ENCODE data around the gene FGD2.

DNA sequence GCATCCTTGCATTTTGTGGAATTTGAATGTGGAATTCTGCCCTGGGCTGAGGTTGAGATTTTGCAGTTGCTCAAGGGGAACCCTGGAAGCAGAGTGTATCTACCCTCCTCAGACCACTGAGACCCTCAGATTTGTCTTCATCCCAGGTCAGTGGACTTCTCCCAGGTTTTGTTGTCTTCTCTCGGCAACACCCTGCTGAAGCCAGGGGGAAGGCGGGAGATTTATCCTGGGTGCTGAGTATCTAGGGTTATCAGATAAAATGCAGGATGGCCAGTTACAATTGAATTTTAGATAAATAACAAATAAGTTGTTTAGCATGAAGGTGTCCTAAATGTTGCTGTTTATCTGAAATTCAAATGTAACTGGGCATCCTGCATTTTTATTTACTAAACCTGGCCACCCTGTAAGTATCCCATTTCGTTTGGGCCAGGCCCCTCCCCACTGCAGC, 43.0 kb downstream of the FGD2 start:
- TF ChIP-seq, protein P1, sequence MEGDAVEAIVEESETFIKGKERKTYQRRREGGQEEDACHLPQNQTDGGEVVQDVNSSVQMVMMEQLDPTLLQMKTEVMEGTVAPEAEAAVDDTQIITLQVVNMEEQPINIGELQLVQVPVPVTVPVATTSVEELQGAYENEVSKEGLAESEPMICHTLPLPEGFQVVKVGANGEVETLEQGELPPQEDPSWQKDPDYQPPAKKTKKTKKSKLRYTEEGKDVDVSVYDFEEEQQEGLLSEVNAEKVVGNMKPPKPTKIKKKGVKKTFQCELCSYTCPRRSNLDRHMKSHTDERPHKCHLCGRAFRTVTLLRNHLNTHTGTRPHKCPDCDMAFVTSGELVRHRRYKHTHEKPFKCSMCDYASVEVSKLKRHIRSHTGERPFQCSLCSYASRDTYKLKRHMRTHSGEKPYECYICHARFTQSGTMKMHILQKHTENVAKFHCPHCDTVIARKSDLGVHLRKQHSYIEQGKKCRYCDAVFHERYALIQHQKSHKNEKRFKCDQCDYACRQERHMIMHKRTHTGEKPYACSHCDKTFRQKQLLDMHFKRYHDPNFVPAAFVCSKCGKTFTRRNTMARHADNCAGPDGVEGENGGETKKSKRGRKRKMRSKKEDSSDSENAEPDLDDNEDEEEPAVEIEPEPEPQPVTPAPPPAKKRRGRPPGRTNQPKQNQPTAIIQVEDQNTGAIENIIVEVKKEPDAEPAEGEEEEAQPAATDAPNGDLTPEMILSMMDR (IDR thresholded peaks at IDR 0.05; ENCODE audit: insufficient read depth, low read length, poor library complexity, severe bottlenecking), result no peak
- no peak for TF ChIP-seq EZH2phosphoT487 (conservative IDR thresholded peaks at IDR 0.05; ENCODE audit: low read length)
